ENCODE data around the gene EXOC2. TPM values are rescaled to one million over a fixed set of nuclear protein-coding genes. Genes with fewer than 3 reads are reported as not detected.
A peak's percentile ranks its signal among the peaks of the same experiment; 100 is the strongest.

Gene EXOC2
- total RNA-seq, 4 donors from 2014 or later = 25.6 to 37.1 (median 30.8) TPM

DNA sequence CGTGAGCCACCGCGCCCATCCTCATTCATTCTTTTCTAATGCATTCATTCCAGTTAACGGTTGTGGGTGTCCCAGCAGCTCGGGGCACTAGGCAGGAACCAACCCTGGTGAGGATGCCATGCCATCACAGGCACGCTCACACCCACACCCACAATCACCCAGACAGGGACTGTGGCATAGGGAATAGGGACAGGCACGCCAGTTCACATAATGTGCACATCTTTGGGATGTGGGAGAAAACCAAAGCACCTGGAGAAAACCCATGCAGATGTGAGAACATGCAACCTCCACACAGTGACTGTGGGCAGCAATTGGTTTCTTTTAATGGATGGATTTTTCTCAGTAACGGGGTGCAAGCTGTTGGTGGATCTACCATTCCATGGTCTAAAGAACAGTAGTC is 237.1 kb downstream of the EXOC2 start:
- H3K4me3 ChIP-seq (replicated peaks in 1 of 3) = no peak overlapping the region
- no peaks in the 10 kb centered on the region for H3K4me1 ChIP-seq
- H3K27ac ChIP-seq = no peak overlapping the region
- 93 to 98% methylated on average over 8 of the region's 8 CpGs for WGBS, 2 donors
- intact Hi-C loops (cut with DNase I) = no loop called here
- no peaks in the 10 kb centered on the region for H3K36me3 ChIP-seq
- no peak for DNase-seq
- no peak for TF ChIP-seq POLR2A (IDR thresholded peaks at IDR 0.05)
- TF ChIP-seq, protein P1, sequence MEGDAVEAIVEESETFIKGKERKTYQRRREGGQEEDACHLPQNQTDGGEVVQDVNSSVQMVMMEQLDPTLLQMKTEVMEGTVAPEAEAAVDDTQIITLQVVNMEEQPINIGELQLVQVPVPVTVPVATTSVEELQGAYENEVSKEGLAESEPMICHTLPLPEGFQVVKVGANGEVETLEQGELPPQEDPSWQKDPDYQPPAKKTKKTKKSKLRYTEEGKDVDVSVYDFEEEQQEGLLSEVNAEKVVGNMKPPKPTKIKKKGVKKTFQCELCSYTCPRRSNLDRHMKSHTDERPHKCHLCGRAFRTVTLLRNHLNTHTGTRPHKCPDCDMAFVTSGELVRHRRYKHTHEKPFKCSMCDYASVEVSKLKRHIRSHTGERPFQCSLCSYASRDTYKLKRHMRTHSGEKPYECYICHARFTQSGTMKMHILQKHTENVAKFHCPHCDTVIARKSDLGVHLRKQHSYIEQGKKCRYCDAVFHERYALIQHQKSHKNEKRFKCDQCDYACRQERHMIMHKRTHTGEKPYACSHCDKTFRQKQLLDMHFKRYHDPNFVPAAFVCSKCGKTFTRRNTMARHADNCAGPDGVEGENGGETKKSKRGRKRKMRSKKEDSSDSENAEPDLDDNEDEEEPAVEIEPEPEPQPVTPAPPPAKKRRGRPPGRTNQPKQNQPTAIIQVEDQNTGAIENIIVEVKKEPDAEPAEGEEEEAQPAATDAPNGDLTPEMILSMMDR (IDR thresholded peaks at IDR 0.05) = no peak
- no peaks in the 10 kb centered on the region for H3K27me3 ChIP-seq
- H3K9me3 ChIP-seq = no peaks in the 10 kb centered on the region

DNA sequence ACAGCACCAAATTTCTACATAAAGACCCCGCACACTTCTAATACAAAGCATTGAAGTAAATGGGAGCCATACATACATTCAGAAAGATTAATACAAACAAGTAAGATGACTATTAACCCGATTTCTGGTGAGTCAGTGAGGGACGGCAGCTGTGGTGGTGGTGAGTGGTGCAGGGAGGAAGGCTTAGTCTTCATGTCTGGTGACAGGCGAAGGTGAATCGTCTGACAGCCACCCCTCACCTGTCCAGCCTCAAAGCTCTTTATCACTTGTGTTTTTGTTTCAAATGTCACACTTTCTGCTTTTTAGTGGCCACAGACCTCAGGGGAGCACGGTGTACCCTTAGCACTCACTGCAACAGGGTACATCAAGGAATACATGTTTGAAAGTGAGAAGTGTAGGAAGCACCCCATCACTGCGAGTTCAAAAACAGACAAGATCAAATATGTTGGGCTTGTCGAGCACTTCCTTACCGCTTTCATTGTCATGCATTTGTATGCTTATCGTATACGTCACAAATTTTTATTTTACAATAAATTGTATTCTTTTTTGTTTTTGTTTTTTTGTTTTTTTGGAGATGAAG is 237.8 kb downstream of the EXOC2 start:
- Histone ChIP-seq H3K27ac (no peak overlapping the region), H3K4me1 (no peaks in the 10 kb centered on the region), H3K9me3 (no peaks in the 10 kb centered on the region), H3K4me3 (replicated peaks in 1 of 3) (no peak overlapping the region), H3K36me3 (no peaks in the 10 kb centered on the region), H3K27me3 (no peaks in the 10 kb centered on the region)
- intact Hi-C loops (cut with DNase I) = no loop called here
- WGBS, 2 donors = 88 to 89% methylated on average over 11 of the region's 11 CpGs
- TF ChIP-seq, protein P1 (IDR thresholded peaks at IDR 0.05) = no peak
- TF ChIP-seq POLR2A (IDR thresholded peaks at IDR 0.05) = no peak
- no peak for DNase-seq

DNA sequence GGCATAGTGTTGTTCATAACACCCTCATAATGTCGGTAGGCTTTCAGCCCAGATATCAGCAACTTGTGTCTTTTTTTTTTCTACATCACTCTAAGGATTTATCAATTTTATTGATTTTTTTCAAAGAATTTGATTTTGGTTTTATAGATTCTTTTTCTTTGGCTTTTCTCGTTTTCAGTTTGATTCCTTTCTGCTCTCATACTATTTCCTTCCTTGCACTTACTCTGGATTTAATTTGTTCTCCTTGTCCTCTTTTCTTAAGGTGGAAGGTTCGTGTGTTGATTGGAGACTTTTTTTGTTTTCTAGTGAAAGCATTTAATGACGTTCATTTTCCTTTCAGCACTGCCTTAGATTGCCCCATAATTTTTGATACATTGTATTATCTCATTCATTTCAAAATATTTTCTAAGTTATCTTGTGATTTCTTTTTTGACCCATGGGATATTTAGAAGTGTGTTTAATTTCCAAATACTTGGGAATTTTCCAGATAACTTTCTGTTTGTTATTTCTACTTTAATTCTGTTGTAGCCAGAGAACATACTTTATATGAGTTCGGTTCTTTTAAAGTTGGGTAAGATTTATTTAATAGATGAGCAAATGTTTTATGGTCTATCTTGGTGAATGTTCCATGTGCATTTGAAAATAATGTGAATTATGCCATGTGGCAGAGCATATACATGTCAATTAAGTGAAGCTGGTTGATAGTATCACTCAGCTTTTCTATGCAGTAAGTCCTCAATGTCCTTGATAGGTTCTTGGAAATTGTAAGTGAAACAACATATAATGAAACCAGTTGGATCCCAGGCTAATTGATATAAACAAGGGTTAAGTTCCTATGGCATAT is 238.6 kb downstream of the EXOC2 start:
- Histone ChIP-seq H3K4me1 (no peaks in the 10 kb centered on the region), H3K27me3 (no peaks in the 10 kb centered on the region), H3K27ac (no peak overlapping the region), H3K36me3 (no peaks in the 10 kb centered on the region), H3K9me3 (no peaks in the 10 kb centered on the region), H3K4me3 (replicated peaks in 1 of 3) (no peak overlapping the region)
- TF ChIP-seq, protein P1 (IDR thresholded peaks at IDR 0.05) = no peak
- TF ChIP-seq POLR2A (IDR thresholded peaks at IDR 0.05) = no peak
- 73% methylated on average over 5 of the region's 5 CpGs for WGBS, 2 donors
- DNase-seq = no peak
- intact Hi-C loops (cut with DNase I) = no loop called here

DNA sequence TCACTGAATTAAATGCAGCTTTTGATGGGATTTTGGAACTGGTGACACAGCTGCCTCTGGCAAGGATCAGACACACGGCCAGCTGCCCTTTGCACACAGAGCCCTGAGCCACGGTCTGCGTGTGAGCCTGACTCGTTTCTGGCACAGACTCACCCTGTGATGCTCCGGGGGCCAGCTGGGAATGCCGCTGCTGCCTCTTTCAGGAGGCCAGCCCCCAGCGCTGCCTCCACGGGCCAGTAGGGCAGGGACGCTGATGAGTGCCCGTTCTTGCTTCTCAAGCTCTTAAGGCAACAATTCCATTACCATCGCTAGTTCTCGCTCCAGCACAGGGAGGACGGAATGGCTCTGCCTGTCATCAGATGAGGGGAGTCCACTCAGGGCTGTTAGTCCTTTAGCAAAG is 239.8 kb downstream of the EXOC2 start:
- WGBS, 2 donors = 37 to 41% methylated on average over 7 to 13 of the region's 13 CpGs
- Histone ChIP-seq H3K27ac (no peak overlapping the region), H3K36me3 (no peaks in the 10 kb centered on the region), H3K4me3 (replicated peaks in 1 of 3) (no peak overlapping the region), H3K9me3 (no peaks in the 10 kb centered on the region), H3K4me1 (no peaks in the 10 kb centered on the region), H3K27me3 (no peaks in the 10 kb centered on the region)
- DNase-seq = peak in 1 of 2 donors; percentile 12
- TF ChIP-seq POLR2A (IDR thresholded peaks at IDR 0.05) = no peak
- TF ChIP-seq, protein P1 (IDR thresholded peaks at IDR 0.05) = no peak
- intact Hi-C loops (cut with DNase I) = no loop called here

Data from thyroid gland (tissue), 4 donors.